Vagina (tissue), 2 donors: ENCODE data around the gene CRPPA.

Source experiments
- POLR2A ChIP-seq, 2 donors: fragments of 450-650 bp; IDR thresholded peaks; one replicate each; pipeline ENCODE4 v1.6.1; 2017; ENCODE audit warnings: antibody characterized with exemption in 2 of 2, mild to moderate bottlenecking in 2 of 2, moderate library complexity in 2 of 2
- TF ChIP-seq, protein P1 (sequence below), 3 experiments: fragments of 450-650 bp in 2 of 3; fragments of 200-600 bp in 1 of 3; sonication (generic) in 1 of 3; IDR thresholded peaks; one replicate each; pipeline ENCODE4 v1.5.1; 2017 to 2019; ENCODE audit warnings: antibody characterized with exemption in 3 of 3, mild to moderate bottlenecking in 2 of 3, moderate library complexity in 2 of 3

DNA sequence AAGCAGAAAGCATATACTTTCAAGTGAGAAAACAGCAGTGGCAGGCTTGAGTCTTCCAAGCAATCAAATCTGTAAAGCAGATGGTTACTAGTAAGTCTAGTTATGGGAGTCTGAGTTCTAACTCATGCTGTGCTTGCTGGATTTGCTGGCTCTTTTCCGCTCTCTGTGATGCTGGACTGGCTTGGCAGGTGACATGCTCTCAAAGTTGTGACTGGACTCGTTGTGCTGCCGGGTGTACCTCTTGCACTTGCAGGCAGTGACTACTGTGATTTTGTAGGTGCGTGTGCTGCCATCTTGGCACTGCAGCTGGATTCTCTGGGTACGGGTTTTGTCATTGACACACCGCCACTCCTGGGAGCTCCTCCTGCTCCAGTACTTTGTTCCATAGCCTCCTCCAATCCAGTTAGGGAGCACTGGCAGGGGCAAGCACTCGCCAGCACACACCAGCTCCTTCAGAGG, 41.1 kb upstream of the CRPPA start:
- TF ChIP-seq, protein P1, sequence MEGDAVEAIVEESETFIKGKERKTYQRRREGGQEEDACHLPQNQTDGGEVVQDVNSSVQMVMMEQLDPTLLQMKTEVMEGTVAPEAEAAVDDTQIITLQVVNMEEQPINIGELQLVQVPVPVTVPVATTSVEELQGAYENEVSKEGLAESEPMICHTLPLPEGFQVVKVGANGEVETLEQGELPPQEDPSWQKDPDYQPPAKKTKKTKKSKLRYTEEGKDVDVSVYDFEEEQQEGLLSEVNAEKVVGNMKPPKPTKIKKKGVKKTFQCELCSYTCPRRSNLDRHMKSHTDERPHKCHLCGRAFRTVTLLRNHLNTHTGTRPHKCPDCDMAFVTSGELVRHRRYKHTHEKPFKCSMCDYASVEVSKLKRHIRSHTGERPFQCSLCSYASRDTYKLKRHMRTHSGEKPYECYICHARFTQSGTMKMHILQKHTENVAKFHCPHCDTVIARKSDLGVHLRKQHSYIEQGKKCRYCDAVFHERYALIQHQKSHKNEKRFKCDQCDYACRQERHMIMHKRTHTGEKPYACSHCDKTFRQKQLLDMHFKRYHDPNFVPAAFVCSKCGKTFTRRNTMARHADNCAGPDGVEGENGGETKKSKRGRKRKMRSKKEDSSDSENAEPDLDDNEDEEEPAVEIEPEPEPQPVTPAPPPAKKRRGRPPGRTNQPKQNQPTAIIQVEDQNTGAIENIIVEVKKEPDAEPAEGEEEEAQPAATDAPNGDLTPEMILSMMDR (IDR thresholded peaks at IDR 0.05): no peak
- no peak for TF ChIP-seq POLR2A (IDR thresholded peaks at IDR 0.05)
